IPS-18c (cell line): Measurements from ENCODE around the gene C17orf67.
A peak's percentile ranks its signal among the peaks of the same experiment; 100 is the strongest.

ENCODE experiments used
- H3K4me3 ChIP-seq: 2 replicates; pipeline ENCODE4 v1.7.0; 2013; ENCODE audit warnings: low read depth, mild to moderate bottlenecking, low read length, moderate library complexity; ENCODE audit not compliant: insufficient read depth
- H3K9me3 ChIP-seq: one replicate; pipeline ENCODE4 v1.6.1; 2013; ENCODE audit warnings: mild to moderate bottlenecking, low read length, moderate library complexity; ENCODE audit not compliant: control insufficient read depth, insufficient read depth

C17orf67 gene

GRCh38 chr17:56842577-56842976 lies 8.9 kb upstream of the C17orf67 start:
- H3K9me3 ChIP-seq: no peaks in the 10 kb centered on the region
- H3K4me3 ChIP-seq: no peak overlapping the region

GRCh38 chr17:56838687-56839086 lies 5.0 kb upstream of the C17orf67 start:
- Histone ChIP-seq H3K4me3 (no peak overlapping the region), H3K9me3 (peaks cover 5% of the 10 kb centered on the region)

GRCh38 chr17:56835264-56835585 lies 1.5 kb upstream of the C17orf67 start:
- Histone ChIP-seq H3K9me3 (peaks cover 5% of the 10 kb centered on the region), H3K4me3 (peak overlapping the region; percentile 69)

- peak overlapping the region; percentile 69 for H3K4me3 ChIP-seq
- peaks cover 5% of the 10 kb centered on the region for H3K9me3 ChIP-seq
These were observed 902 bp upstream of the C17orf67 start for GRCh38 chr17:56834380-56835263.

- H3K9me3 ChIP-seq: peaks cover 5% of the 10 kb centered on the region
- peak overlapping the region; percentile 69 for H3K4me3 ChIP-seq
These were observed 487 bp downstream of the C17orf67 start for GRCh38 chr17:56833057-56833808.

- Histone ChIP-seq H3K9me3 (peaks cover 5% of the 10 kb centered on the region), H3K4me3 (no peak overlapping the region)
These were observed 1.3 kb downstream of the C17orf67 start for GRCh38 chr17:56832446-56832845.

- H3K4me3 ChIP-seq: no peak overlapping the region
These were observed 2.2 kb downstream of the C17orf67 start for GRCh38 chr17:56831369-56832095.

GRCh38 chr17:56830726-56831368 lies 2.9 kb downstream of the C17orf67 start:
- no peak overlapping the region for H3K4me3 ChIP-seq

More at GRCh38 chr17:56831369-56832095, 2.2 kb downstream of the C17orf67 start:
- H3K9me3 ChIP-seq: peaks cover 5% of the 10 kb centered on the region

GRCh38 chr17:56826611-56827414 lies 6.9 kb downstream of the C17orf67 start:
- Histone ChIP-seq H3K4me3 (no peak overlapping the region), H3K9me3 (no peaks in the 10 kb centered on the region)

More at GRCh38 chr17:56830726-56831368, 2.9 kb downstream of the C17orf67 start:
- H3K9me3 ChIP-seq: peaks cover 5% of the 10 kb centered on the region

GRCh38 chr17:56824503-56824902 lies 9.2 kb downstream of the C17orf67 start:
- no peak overlapping the region for H3K4me3 ChIP-seq

GRCh38 chr17:56823848-56824247 lies 9.9 kb downstream of the C17orf67 start:
- H3K4me3 ChIP-seq: no peak overlapping the region
- H3K9me3 ChIP-seq: peaks cover 2% of the 10 kb centered on the region

More at GRCh38 chr17:56824503-56824902, 9.2 kb downstream of the C17orf67 start:
- H3K9me3 ChIP-seq: no peaks in the 10 kb centered on the region

GRCh38 chr17:56822725-56823124 lies 11.0 kb downstream of the C17orf67 start:
- no peak overlapping the region for H3K4me3 ChIP-seq
- peaks cover 2% of the 10 kb centered on the region for H3K9me3 ChIP-seq

GRCh38 chr17:56821847-56822534 lies 11.7 kb downstream of the C17orf67 start:
- Histone ChIP-seq H3K4me3 (no peak overlapping the region), H3K9me3 (peaks cover 2% of the 10 kb centered on the region)

- Histone ChIP-seq H3K4me3 (no peak overlapping the region), H3K9me3 (peaks cover 2% of the 10 kb centered on the region)
These were observed 13.5 kb downstream of the C17orf67 start for GRCh38 chr17:56820207-56820606.

- Histone ChIP-seq H3K4me3 (no peak overlapping the region), H3K9me3 (peaks cover 2% of the 10 kb centered on the region)
These were observed 14.1 kb downstream of the C17orf67 start for GRCh38 chr17:56819431-56820145.
